HepG2 (cell line): ENCODE data around the gene TCERG1L. TPM values are rescaled to one million over a fixed set of nuclear protein-coding genes. Genes with fewer than 3 reads are reported as not detected.

Source experiments
- ATAC-seq: fragments of 200-7000 bp; cut with Tn5 transposase; 3 replicates; pipeline ENCODE4 v1.9.1; 2020; ENCODE audit warnings: mild to moderate bottlenecking, moderate library complexity
- BruUV-seq: library from RNA; stranded (reverse); fragments of 400-500 nt; replicated peaks from 2 replicates; lab custom pipeline; 2021; lab: Mats Ljungman, UMichigan
- CTCF ChIA-PET: fragments of 300-600 bp; formaldehyde crosslinking; extraction: SDS; loops from one replicate; lab custom pipeline; 2021; ENCODE audit warnings: low total read pairs, inconsistent platforms, low intra/inter-chr PET ratio; lab: Yijun Ruan, JAX
- POLR2A ChIA-PET: fragments of 350-600 bp; sonication (Branson Sonifier 250); formaldehyde crosslinking; loops from one replicate; lab custom pipeline; 2020; ENCODE audit warnings: antibody characterized with exemption, inconsistent platforms; lab: Yijun Ruan, JAX
- DNase-seq: peaks from one replicate; pipeline ENCODE4 v3.0.0-alpha.2; 2015; ENCODE audit warnings: low spot score
- FAIRE-seq: peaks from 3 replicates; lab custom pipeline; 2011; peaks lifted over from hg19 to GRCh38; lab: Jason Lieb, UNC
- H2AFZ ChIP-seq: one replicate; pipeline ENCODE4 v1.6.1; 2011; ENCODE audit warnings: low read length, inconsistent platforms
- H3K27ac ChIP-seq: fragments of 300-600 bp; 3 replicates; pipeline ENCODE4 v1.8.0; 2011; ENCODE audit warnings: mixed run types, mild to moderate bottlenecking, mixed read lengths, low read length, inconsistent platforms; ENCODE audit not compliant: insufficient read depth; ENCODE audit errors: extremely low read length
- H3K27me3 ChIP-seq, 2 experiments: fragments of 200-600 bp in 1 of 2; 2 replicates in 1 of 2; 3 replicates in 1 of 2; pipeline versions ENCODE4 v1.6.0 to v1.8.0; 2011; ENCODE audit warnings: low read length in 2 of 2, mild to moderate bottlenecking in 2 of 2, moderate library complexity in 2 of 2, inconsistent platforms in 1 of 2; ENCODE audit not compliant: insufficient read depth in 2 of 2, control insufficient read depth in 1 of 2
- H3K36me3 ChIP-seq, 2 experiments: fragments of 200-600 bp in 1 of 2; replicated peaks in 1 of 2; 2 replicates in 1 of 2; 3 replicates in 1 of 2; pipeline versions ENCODE4 v1.5.1 to v1.8.0; 2011; ENCODE audit warnings: low read length in 2 of 2, inconsistent platforms in 1 of 2; ENCODE audit not compliant: insufficient read depth in 2 of 2, control insufficient read depth in 1 of 2
- H3K4me1 ChIP-seq: 2 replicates; pipeline ENCODE4 v1.5.1; 2012; ENCODE audit warnings: low read length, inconsistent platforms; ENCODE audit not compliant: insufficient read depth
- H3K4me2 ChIP-seq: 2 replicates; pipeline ENCODE4 v1.6.0; 2011; ENCODE audit warnings: low read depth, low read length, inconsistent platforms
- H3K4me3 ChIP-seq, 3 experiments: fragments of 200-600 bp in 1 of 3; sonication (generic), shearing (Covaris generic) in 1 of 3; replicated peaks in 1 of 3; 2 replicates each; pipeline ENCODE4 v1.5.1; 2011 to 2016; ENCODE audit warnings: low read length in 3 of 3, inconsistent platforms in 2 of 3, low read depth in 2 of 3, mild to moderate bottlenecking in 2 of 3, control low read depth in 1 of 3, mixed read lengths in 1 of 3; ENCODE audit not compliant: insufficient read depth in 1 of 3
- H3K79me2 ChIP-seq: one replicate; pipeline ENCODE4 v1.6.1; 2011; ENCODE audit warnings: low read length, inconsistent platforms; ENCODE audit not compliant: insufficient read depth
- H3K9ac ChIP-seq: 2 replicates; pipeline ENCODE4 v1.6.0; 2011; ENCODE audit warnings: mild to moderate bottlenecking, low read depth, low read length, inconsistent platforms; ENCODE audit not compliant: insufficient read depth
- H3K9me3 ChIP-seq: 2 replicates; pipeline ENCODE4 v1.5.1; 2012; ENCODE audit warnings: mild to moderate bottlenecking, low read length
- H4K20me1 ChIP-seq: 2 replicates; pipeline ENCODE4 v1.6.0; 2011; ENCODE audit warnings: inconsistent platforms, mild to moderate bottlenecking, low read length, moderate library complexity; ENCODE audit not compliant: insufficient read depth
- HDAC1 ChIP-seq: sonication (generic); formaldehyde crosslinking; IDR thresholded peaks from 2 replicates; pipeline ENCODE4 v1.5.1; 2020; ENCODE audit warnings: mild to moderate bottlenecking, missing genetic modification reagents
- JDP2 ChIP-seq: sonication (generic); formaldehyde crosslinking; IDR thresholded peaks from 2 replicates; pipeline ENCODE4 v1.8.1; 2022; ENCODE audit warnings: missing genetic modification reagents, borderline replicate concordance
- MTF2 ChIP-seq: sonication (generic); formaldehyde crosslinking; IDR thresholded peaks from 2 replicates; pipeline ENCODE4 v1.5.0; 2020; ENCODE audit warnings: missing genetic modification reagents, borderline replicate concordance
- MYNN ChIP-seq: sonication (generic); formaldehyde crosslinking; IDR thresholded peaks from 2 replicates; pipeline ENCODE4 v1.4.0; 2020; ENCODE audit warnings: mild to moderate bottlenecking, low read depth, missing genetic modification reagents
- SMARCE1 ChIP-seq: fragments of 450-650 bp; IDR thresholded peaks from 2 replicates; pipeline ENCODE4 v1.6.1; 2017; ENCODE audit warnings: borderline replicate concordance
- ZNF326 ChIP-seq: sonication (generic); formaldehyde crosslinking; IDR thresholded peaks from 2 replicates; pipeline ENCODE4 v1.4.0; 2020; ENCODE audit warnings: missing genetic modification reagents, borderline replicate concordance
- ZNF33A ChIP-seq: sonication (generic); formaldehyde crosslinking; IDR thresholded peaks from 2 replicates; pipeline ENCODE4 v1.5.1; 2020; ENCODE audit warnings: missing genetic modification reagents, mild to moderate bottlenecking, moderate library complexity, borderline replicate concordance
- ZNF468 ChIP-seq: sonication (generic); formaldehyde crosslinking; IDR thresholded peaks from 2 replicates; pipeline ENCODE4 v1.8.0; 2022; ENCODE audit warnings: mild to moderate bottlenecking, moderate library complexity, missing genetic modification reagents
- WGBS: methylation state at CpG from one replicate; pipeline ENCODE4 v1.1.6; 2017; ENCODE audit warnings: low lambda C conversion rate; 5-methylcytosine and 5-hydroxymethylcytosine counted together
- in situ Hi-C: cut with HindIII; loops from 2 replicates; pipeline ENCODE4 v1.10.0; 2017; ENCODE audit warnings: low pct_unique_long_range_greater_than_20kb; ENCODE audit not compliant: extremely low pct_ligation_motif_present
- intact Hi-C: fragments of 100-400 bp; cut with micrococcal nuclease; formaldehyde crosslinking; loops from one replicate; pipeline ENCODE4 v1.10.0; 2022; ENCODE audit not compliant: unreplicated experiment
- polyA plus RNA-seq, 8 experiments: library from polyadenylated mRNA; depleted of rRNA in 3 of 8; stranded (reverse) in 7 of 8; unstranded in 1 of 8; fragments of >200 nt; fragmentation: Illumina TruSeq in 4 of 8; extraction: Trizol in 4 of 8; gene quantifications; 2 replicates each; pipeline versions ENCODE4 v1.2.1 to v1.2.3, GENCODE V29; 2011 to 2016; ENCODE audit warnings: low read depth in 4 of 8, missing spikeins in 1 of 8, mixed read lengths in 1 of 8; ENCODE audit not compliant: insufficient read depth in 1 of 8
- total RNA-seq, 5 experiments: library from RNA; depleted of rRNA; stranded (reverse); fragments of >200 nt; fragmentation: Illumina TruSeq; extraction: Trizol; gene quantifications; 2 replicates each; pipeline ENCODE4 v1.2.3, GENCODE V29; 2016; ENCODE audit warnings: low read depth in 1 of 5
- TF ChIP-seq, protein P1 (sequence below), 2 experiments: sonication (generic) in 1 of 2; formaldehyde crosslinking in 1 of 2; IDR thresholded peaks; 2 replicates each; pipeline versions ENCODE4 v1.4.0 to v1.6.1; 2016 to 2020; ENCODE audit warnings: borderline replicate concordance in 1 of 2, low read depth in 1 of 2, mild to moderate bottlenecking in 1 of 2, missing genetic modification reagents in 1 of 2
- TF ChIP-seq, protein P2 (sequence below): sonication (generic); formaldehyde crosslinking; IDR thresholded peaks from 2 replicates; pipeline ENCODE4 v1.5.0; 2020; ENCODE audit warnings: mild to moderate bottlenecking, missing genetic modification reagents, borderline replicate concordance
- TF ChIP-seq, protein P3 (sequence below): sonication (generic); formaldehyde crosslinking; IDR thresholded peaks from 2 replicates; pipeline ENCODE4 v1.5.0; 2020; ENCODE audit warnings: mild to moderate bottlenecking, missing genetic modification reagents
- TF ChIP-seq, protein P4 (sequence below): sonication (generic); formaldehyde crosslinking; IDR thresholded peaks from 2 replicates; pipeline ENCODE4 v1.4.0; 2020; ENCODE audit warnings: missing genetic modification reagents, borderline replicate concordance

Gene TCERG1L
- total and polyA plus RNA-seq, 2 of the 13 experiments (the other 11 are each of a cell fraction or from before 2014, with no cell fraction given), result not detected

GRCh38 chr10:131243076-131243475, 68.4 kb downstream of the TCERG1L start:
- Histone ChIP-seq H2AFZ (no peak overlapping the region), H3K27ac (no peak overlapping the region), H3K27me3 (peaks cover 1 to 24% of the 10 kb centered on the region in 2 experiments; a peak in 3 of 5 replicates), H3K36me3 (no peaks in the 10 kb centered on the region), H3K79me2 (no peaks in the 10 kb centered on the region), H3K9me3 (no peaks in the 10 kb centered on the region), H4K20me1 (no peaks in the 10 kb centered on the region), H3K4me1 (no peaks in the 10 kb centered on the region), H3K4me2 (no peak overlapping the region), H3K4me3 (no peak overlapping the region), H3K9ac (no peak overlapping the region)
- BruUV-seq, result no TSS peak
- in situ Hi-C loops (loop anchor here (10.0 kb wide), 1 partner anchor 632 kb away; no protein-coding TSS in a partner anchor), intact Hi-C loops (no loop called here)
- CTCF ChIA-PET, result no interaction called here
- no peak for DNase-seq
- ATAC-seq, result no peak
- WGBS, result 36% methylated on average over 8 of the region's 12 CpGs
- no peak for TF ChIP-seq ZNF33A (CRISPR knock-in tag)
- TF ChIP-seq, protein P1, sequence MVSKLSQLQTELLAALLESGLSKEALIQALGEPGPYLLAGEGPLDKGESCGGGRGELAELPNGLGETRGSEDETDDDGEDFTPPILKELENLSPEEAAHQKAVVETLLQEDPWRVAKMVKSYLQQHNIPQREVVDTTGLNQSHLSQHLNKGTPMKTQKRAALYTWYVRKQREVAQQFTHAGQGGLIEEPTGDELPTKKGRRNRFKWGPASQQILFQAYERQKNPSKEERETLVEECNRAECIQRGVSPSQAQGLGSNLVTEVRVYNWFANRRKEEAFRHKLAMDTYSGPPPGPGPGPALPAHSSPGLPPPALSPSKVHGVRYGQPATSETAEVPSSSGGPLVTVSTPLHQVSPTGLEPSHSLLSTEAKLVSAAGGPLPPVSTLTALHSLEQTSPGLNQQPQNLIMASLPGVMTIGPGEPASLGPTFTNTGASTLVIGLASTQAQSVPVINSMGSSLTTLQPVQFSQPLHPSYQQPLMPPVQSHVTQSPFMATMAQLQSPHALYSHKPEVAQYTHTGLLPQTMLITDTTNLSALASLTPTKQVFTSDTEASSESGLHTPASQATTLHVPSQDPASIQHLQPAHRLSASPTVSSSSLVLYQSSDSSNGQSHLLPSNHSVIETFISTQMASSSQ (IDR thresholded peaks at IDR 0.05; ENCODE audit: low read depth), result no peak
- TF ChIP-seq, protein P1 (CRISPR knock-in tag; IDR thresholded peaks at IDR 0.05; ENCODE audit: borderline replicate concordance), result no peak
- no peak for TF ChIP-seq ZNF468 (CRISPR knock-in tag)
- no peak for TF ChIP-seq MTF2 (CRISPR knock-in tag)
- no peak for TF ChIP-seq ZNF326 (CRISPR knock-in tag)
- TF ChIP-seq, protein P2, sequence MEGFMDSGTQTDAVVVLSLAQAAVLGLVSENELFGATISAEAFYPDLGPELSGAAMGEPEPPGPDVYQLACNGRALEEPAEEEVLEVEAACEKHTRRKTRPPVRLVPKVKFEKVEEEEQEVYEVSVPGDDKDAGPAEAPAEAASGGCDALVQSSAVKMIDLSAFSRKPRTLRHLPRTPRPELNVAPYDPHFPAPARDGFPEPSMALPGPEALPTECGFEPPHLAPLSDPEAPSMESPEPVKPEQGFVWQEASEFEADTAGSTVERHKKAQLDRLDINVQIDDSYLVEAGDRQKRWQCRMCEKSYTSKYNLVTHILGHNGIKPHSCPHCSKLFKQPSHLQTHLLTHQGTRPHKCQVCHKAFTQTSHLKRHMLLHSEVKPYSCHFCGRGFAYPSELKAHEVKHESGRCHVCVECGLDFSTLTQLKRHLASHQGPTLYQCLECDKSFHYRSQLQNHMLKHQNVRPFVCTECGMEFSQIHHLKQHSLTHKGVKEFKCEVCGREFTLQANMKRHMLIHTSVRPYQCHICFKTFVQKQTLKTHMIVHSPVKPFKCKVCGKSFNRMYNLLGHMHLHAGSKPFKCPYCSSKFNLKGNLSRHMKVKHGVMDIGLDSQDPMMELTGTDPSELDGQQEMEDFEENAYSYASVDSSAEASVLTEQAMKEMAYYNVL (CRISPR knock-in tag), result no peak
- no peak for TF ChIP-seq MYNN
- TF ChIP-seq SMARCE1, result no peak
- no peak for TF ChIP-seq HDAC1 (CRISPR knock-in tag)
- TF ChIP-seq, protein P3, sequence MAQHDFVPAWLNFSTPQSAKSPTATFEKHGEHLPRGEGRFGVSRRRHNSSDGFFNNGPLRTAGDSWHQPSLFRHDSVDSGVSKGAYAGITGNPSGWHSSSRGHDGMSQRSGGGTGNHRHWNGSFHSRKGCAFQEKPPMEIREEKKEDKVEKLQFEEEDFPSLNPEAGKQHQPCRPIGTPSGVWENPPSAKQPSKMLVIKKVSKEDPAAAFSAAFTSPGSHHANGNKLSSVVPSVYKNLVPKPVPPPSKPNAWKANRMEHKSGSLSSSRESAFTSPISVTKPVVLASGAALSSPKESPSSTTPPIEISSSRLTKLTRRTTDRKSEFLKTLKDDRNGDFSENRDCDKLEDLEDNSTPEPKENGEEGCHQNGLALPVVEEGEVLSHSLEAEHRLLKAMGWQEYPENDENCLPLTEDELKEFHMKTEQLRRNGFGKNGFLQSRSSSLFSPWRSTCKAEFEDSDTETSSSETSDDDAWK, result no peak
- TF ChIP-seq JDP2 (CRISPR knock-in tag), result no peak
- TF ChIP-seq, protein P4, sequence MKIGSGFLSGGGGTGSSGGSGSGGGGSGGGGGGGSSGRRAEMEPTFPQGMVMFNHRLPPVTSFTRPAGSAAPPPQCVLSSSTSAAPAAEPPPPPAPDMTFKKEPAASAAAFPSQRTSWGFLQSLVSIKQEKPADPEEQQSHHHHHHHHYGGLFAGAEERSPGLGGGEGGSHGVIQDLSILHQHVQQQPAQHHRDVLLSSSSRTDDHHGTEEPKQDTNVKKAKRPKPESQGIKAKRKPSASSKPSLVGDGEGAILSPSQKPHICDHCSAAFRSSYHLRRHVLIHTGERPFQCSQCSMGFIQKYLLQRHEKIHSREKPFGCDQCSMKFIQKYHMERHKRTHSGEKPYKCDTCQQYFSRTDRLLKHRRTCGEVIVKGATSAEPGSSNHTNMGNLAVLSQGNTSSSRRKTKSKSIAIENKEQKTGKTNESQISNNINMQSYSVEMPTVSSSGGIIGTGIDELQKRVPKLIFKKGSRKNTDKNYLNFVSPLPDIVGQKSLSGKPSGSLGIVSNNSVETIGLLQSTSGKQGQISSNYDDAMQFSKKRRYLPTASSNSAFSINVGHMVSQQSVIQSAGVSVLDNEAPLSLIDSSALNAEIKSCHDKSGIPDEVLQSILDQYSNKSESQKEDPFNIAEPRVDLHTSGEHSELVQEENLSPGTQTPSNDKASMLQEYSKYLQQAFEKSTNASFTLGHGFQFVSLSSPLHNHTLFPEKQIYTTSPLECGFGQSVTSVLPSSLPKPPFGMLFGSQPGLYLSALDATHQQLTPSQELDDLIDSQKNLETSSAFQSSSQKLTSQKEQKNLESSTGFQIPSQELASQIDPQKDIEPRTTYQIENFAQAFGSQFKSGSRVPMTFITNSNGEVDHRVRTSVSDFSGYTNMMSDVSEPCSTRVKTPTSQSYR, result no peak
- POLR2A ChIA-PET, result no interaction called here
- no peak for FAIRE-seq
